HL-60 (cell line): ENCODE results near the gene YBEY.

Source experiments
- POLR2AphosphoS5 ChIP-seq: IDR thresholded peaks from 2 replicates; pipeline ENCODE4 v1.6.1; 2012; ENCODE audit warnings: low read depth
- TF ChIP-seq, protein P1 (sequence below): IDR thresholded peaks from one replicate; pipeline ENCODE4 v1.5.1; 2011; ENCODE audit warnings: low read length, control low read depth, inconsistent platforms; ENCODE audit not compliant: insufficient read depth

DNA sequence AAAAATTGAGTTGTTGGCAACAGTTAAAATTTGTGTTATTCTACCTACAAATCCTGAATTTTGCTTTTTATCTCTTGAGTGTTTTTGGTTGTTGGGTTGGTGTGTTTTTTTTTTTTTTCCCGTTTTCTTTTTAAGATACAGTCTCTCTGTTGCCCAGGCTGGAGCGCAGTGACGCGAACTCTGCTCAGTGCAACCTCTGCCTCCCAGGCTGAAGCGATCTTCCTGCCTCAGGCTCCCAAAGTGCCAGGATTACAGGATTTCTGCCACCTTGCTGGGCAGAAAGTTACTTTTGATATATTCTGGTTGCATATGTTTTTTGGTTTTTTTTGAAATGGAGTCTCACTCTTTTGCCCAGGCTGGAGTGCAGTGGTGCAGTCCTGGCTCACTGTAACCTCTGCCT lies 42.0 kb downstream of the YBEY start:
- TF ChIP-seq, protein P1, sequence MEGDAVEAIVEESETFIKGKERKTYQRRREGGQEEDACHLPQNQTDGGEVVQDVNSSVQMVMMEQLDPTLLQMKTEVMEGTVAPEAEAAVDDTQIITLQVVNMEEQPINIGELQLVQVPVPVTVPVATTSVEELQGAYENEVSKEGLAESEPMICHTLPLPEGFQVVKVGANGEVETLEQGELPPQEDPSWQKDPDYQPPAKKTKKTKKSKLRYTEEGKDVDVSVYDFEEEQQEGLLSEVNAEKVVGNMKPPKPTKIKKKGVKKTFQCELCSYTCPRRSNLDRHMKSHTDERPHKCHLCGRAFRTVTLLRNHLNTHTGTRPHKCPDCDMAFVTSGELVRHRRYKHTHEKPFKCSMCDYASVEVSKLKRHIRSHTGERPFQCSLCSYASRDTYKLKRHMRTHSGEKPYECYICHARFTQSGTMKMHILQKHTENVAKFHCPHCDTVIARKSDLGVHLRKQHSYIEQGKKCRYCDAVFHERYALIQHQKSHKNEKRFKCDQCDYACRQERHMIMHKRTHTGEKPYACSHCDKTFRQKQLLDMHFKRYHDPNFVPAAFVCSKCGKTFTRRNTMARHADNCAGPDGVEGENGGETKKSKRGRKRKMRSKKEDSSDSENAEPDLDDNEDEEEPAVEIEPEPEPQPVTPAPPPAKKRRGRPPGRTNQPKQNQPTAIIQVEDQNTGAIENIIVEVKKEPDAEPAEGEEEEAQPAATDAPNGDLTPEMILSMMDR: no peak
- no peak for TF ChIP-seq POLR2AphosphoS5
